D721Med (cell line): ENCODE measurements around the gene GSK3B.

Experiments
- DNase-seq: peaks from one replicate; pipeline ENCODE4 v3.0.0; 2011; ENCODE audit warnings: low spot score; ENCODE audit not compliant: insufficient read length
- FAIRE-seq: peaks from 2 replicates; lab custom pipeline; 2011; peaks lifted over from hg19 to GRCh38; lab: Jason Lieb, UNC
- CTCF ChIP-seq: IDR thresholded peaks from 2 replicates; pipeline ENCODE4 v1.5.1; 2012; ENCODE audit warnings: mild to moderate bottlenecking, control low read depth; ENCODE audit not compliant: insufficient read depth; ENCODE audit errors: missing control alignments

The GSK3B gene

GRCh38 chr3:119809249-119810017, 284.8 kb downstream of the GSK3B start:
- FAIRE-seq, result no peak
- no peak for TF ChIP-seq CTCF
- no peak for DNase-seq

GRCh38 chr3:119808843-119809242, 285.4 kb downstream of the GSK3B start:
- TF ChIP-seq CTCF, result no peak
- no peak for DNase-seq
- FAIRE-seq, result no peak

- no peak for FAIRE-seq
- no peak for TF ChIP-seq CTCF
- no peak for DNase-seq
Measured at GRCh38 chr3:119808244-119808643, 286.0 kb downstream of the GSK3B start.

- FAIRE-seq (no peak), DNase-seq (no peak)
- TF ChIP-seq CTCF, result no peak
Measured at GRCh38 chr3:119800844-119801243, 293.4 kb downstream of the GSK3B start.

- DNase-seq (no peak), FAIRE-seq (no peak)
- TF ChIP-seq CTCF, result no peak
Measured at GRCh38 chr3:119796785-119797184, 297.5 kb downstream of the GSK3B start.

- TF ChIP-seq CTCF, result no peak
- FAIRE-seq (no peak), DNase-seq (no peak)
Measured at GRCh38 chr3:119796368-119796767, 297.9 kb downstream of the GSK3B start.

GRCh38 chr3:119795849-119796248, 298.4 kb downstream of the GSK3B start:
- DNase-seq (no peak), FAIRE-seq (no peak)
- TF ChIP-seq CTCF, result no peak
